ENCODE data around the gene SLC6A19. TPM values are rescaled to one million over a fixed set of nuclear protein-coding genes. Genes with fewer than 3 reads are reported as not detected.

Gene SLC6A19
- polyA plus RNA-seq, 1 experiment = not detected

- Histone ChIP-seq H3K36me3 (ENCODE audit: control insufficient read depth, insufficient read depth, low read length) (no peaks in the 10 kb centered on the region), H3K27me3 (ENCODE audit: control insufficient read depth, insufficient read depth, low read length) (no peaks in the 10 kb centered on the region; the same call in none of the 2 replicates), H3K4me3 (ENCODE audit: low read depth, low read length) (no peak overlapping the region)
- TF ChIP-seq CTCF (IDR thresholded peaks at IDR 0.05; ENCODE audit: insufficient read depth, low read depth, low read length) = no peak
- DNase-seq (ENCODE audit: low read depth) = no peak
- CTCF ChIA-PET = no interaction called here
- POLR2A ChIA-PET = no interaction called here
These were observed 8.7 kb downstream of the SLC6A19 start for GRCh38 chr5:1209896-1210776.

- TF ChIP-seq CTCF (IDR thresholded peaks at IDR 0.05; ENCODE audit: insufficient read depth, low read depth, low read length) = no peak
- Histone ChIP-seq H3K36me3 (ENCODE audit: control insufficient read depth, insufficient read depth, low read length) (no peaks in the 10 kb centered on the region), H3K4me3 (ENCODE audit: low read depth, low read length) (no peak overlapping the region), H3K27me3 (ENCODE audit: control insufficient read depth, insufficient read depth, low read length) (no peaks in the 10 kb centered on the region; the same call in none of the 2 replicates)
- POLR2A ChIA-PET = no interaction called here
- CTCF ChIA-PET = no interaction called here
- no peak for DNase-seq (ENCODE audit: low read depth)
These were observed 9.4 kb downstream of the SLC6A19 start for GRCh38 chr5:1210832-1211251.

- Histone ChIP-seq H3K4me3 (ENCODE audit: low read depth, low read length) (no peak overlapping the region), H3K27me3 (ENCODE audit: control insufficient read depth, insufficient read depth, low read length) (no peaks in the 10 kb centered on the region; the same call in none of the 2 replicates), H3K36me3 (ENCODE audit: control insufficient read depth, insufficient read depth, low read length) (no peaks in the 10 kb centered on the region)
- ChIA-PET CTCF (no interaction called here), POLR2A (no interaction called here)
- no peak for TF ChIP-seq CTCF (IDR thresholded peaks at IDR 0.05; ENCODE audit: insufficient read depth, low read depth, low read length)
- no peak for DNase-seq (ENCODE audit: low read depth)
These were observed 10.3 kb downstream of the SLC6A19 start for GRCh38 chr5:1211701-1212100.

DNA sequence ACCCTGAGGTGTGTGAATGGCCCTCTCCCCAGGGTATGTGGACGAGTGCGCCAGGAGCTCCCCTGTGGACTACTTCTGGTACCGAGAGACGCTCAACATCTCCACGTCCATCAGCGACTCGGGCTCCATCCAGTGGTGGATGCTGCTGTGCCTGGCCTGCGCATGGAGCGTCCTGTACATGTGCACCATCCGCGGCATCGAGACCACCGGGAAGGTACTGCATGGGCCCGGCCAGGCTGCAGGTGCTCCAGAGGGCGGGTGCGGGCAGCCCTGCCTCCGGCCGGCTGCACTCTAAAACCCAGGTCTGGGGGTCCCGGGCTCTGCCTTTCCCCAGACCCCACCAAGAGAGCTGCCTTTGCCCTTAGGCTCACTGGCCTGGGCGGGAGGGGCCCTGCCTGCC is 10.9 kb downstream of the SLC6A19 start:
- H3K27me3 ChIP-seq (ENCODE audit: control insufficient read depth, insufficient read depth, low read length) = no peaks in the 10 kb centered on the region; the same call in none of the 2 replicates
- no peak overlapping the region for H3K4me3 ChIP-seq (ENCODE audit: low read depth, low read length)
- ChIA-PET CTCF (no interaction called here), POLR2A (no interaction called here)
- no peak for TF ChIP-seq CTCF (IDR thresholded peaks at IDR 0.05; ENCODE audit: insufficient read depth, low read depth, low read length)
- DNase-seq (ENCODE audit: low read depth) = no peak
- no peaks in the 10 kb centered on the region for H3K36me3 ChIP-seq (ENCODE audit: control insufficient read depth, insufficient read depth, low read length)

DNA sequence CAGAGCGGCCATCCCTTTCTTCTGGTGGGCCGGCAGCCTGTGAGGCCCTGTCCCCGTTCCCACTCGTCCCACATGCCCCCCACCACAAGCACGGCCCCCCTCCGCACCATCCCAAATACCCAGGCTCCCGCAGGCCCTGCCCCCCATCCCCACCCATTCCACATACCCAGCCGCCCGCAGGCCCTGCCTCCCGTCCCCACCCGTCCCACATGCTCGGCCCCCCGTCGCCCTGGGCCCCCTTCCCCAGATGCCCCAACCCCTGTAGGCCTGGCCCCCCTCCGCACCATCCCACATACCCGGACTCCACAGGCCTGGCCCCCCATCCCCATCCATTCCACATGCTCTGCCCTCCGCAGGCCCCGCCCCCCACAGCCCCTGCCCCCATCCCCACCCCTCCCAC is 11.5 kb downstream of the SLC6A19 start:
- H3K27me3 ChIP-seq (ENCODE audit: control insufficient read depth, insufficient read depth, low read length) = no peaks in the 10 kb centered on the region; the same call in none of the 2 replicates
- no peaks in the 10 kb centered on the region for H3K36me3 ChIP-seq (ENCODE audit: control insufficient read depth, insufficient read depth, low read length)
- DNase-seq (ENCODE audit: low read depth) = no peak
- ChIA-PET CTCF (no interaction called here), POLR2A (no interaction called here)
- H3K4me3 ChIP-seq (ENCODE audit: low read depth, low read length) = no peak overlapping the region
- TF ChIP-seq CTCF (IDR thresholded peaks at IDR 0.05; ENCODE audit: insufficient read depth, low read depth, low read length) = no peak

Data from BJ (cell line).